ENCODE measurements around the gene DDN. TPM values are rescaled to one million over a fixed set of nuclear protein-coding genes. Genes with fewer than 3 reads are reported as not detected.

DDN gene
- total and polyA plus RNA-seq, 2 donors (not counting 1 experiment from before 2014, with no cell fraction given), result 0.10 to 0.75 TPM

GRCh38 chr12:49026101-49026500, 26.9 kb upstream of the DDN start:
- Histone ChIP-seq H3K4me1 (ENCODE audit: control insufficient read depth in 2 of 2, insufficient read depth in 2 of 2, low read length in 2 of 2) (no peaks in the 10 kb centered on the region), H3K9me3 (ENCODE audit: control extremely low read depth in 1 of 3, control insufficient read depth in 2 of 3, insufficient read depth in 1 of 3, low read length in 2 of 3) (no peaks in the 10 kb centered on the region), H3K36me3 (replicated peaks in 1 of 2; ENCODE audit: control extremely low read depth in 1 of 2, control insufficient read depth in 1 of 2, extremely low read depth in 1 of 2, insufficient read depth in 2 of 2, low read length in 1 of 2) (peaks cover 2 to 80% of the 10 kb centered on the region in 2 experiments), H2AFZ (ENCODE audit: insufficient read depth, low read depth, low read length, poor library complexity, severe bottlenecking) (no peak overlapping the region), H3K4me3 (ENCODE audit: control extremely low read depth in 1 of 5, extremely low read depth in 1 of 5, insufficient read depth in 1 of 5, low read depth in 2 of 5, low read length in 4 of 5) (no peak overlapping the region), H3K4me2 (replicated peaks; ENCODE audit: low read depth, low read length, poor library complexity, severe bottlenecking) (no peak overlapping the region), H4K20me1 (ENCODE audit: control insufficient read depth, insufficient read depth, low read length, poor library complexity, severe bottlenecking) (peaks cover 4% of the 10 kb centered on the region), H3K79me2 (ENCODE audit: control insufficient read depth, insufficient read depth, low read length) (peaks cover 15% of the 10 kb centered on the region), H3K27me3 (replicated peaks in 1 of 4; ENCODE audit: control extremely low read depth in 1 of 4, control insufficient read depth in 3 of 4, insufficient read depth in 4 of 4, low read length in 3 of 4) (no peaks in the 10 kb centered on the region), H3K9ac (ENCODE audit: low read length) (no peak overlapping the region), H3K27ac (ENCODE audit: low read length in 2 of 2) (no peak overlapping the region)
- Mint-ChIP-seq H3K27me3 (no peaks in the 10 kb centered on the region), H3K4me1 (no peaks in the 10 kb centered on the region), H3K9me3 (ENCODE audit: insufficient read depth) (no peaks in the 10 kb centered on the region), H3K27ac (no peak overlapping the region), H3K4me3 (no peak overlapping the region)
- ChIA-PET CTCF (interaction anchor here (2.2 kb wide), 1 partner anchor 29 kb away, joined by 6 read pairs; no protein-coding TSS in a partner anchor), POLR2A (no interaction called here)
- 98% methylated on average over 21 of the region's 21 CpGs for WGBS (ENCODE audit: insufficient coverage)
- no peak for ATAC-seq (ENCODE audit: low read depth)
- intact Hi-C loops (cut with micrococcal nuclease), result no loop called here
- no peak for DNase-seq
- TF ChIP-seq, protein P1, sequence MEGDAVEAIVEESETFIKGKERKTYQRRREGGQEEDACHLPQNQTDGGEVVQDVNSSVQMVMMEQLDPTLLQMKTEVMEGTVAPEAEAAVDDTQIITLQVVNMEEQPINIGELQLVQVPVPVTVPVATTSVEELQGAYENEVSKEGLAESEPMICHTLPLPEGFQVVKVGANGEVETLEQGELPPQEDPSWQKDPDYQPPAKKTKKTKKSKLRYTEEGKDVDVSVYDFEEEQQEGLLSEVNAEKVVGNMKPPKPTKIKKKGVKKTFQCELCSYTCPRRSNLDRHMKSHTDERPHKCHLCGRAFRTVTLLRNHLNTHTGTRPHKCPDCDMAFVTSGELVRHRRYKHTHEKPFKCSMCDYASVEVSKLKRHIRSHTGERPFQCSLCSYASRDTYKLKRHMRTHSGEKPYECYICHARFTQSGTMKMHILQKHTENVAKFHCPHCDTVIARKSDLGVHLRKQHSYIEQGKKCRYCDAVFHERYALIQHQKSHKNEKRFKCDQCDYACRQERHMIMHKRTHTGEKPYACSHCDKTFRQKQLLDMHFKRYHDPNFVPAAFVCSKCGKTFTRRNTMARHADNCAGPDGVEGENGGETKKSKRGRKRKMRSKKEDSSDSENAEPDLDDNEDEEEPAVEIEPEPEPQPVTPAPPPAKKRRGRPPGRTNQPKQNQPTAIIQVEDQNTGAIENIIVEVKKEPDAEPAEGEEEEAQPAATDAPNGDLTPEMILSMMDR (IDR thresholded peaks at IDR 0.05), result no peak
- no peak for TF ChIP-seq EZH2 (IDR thresholded peaks at IDR 0.05; ENCODE audit: borderline replicate concordance, insufficient read depth, low read depth, low read length, poor library complexity, severe bottlenecking)

DNA sequence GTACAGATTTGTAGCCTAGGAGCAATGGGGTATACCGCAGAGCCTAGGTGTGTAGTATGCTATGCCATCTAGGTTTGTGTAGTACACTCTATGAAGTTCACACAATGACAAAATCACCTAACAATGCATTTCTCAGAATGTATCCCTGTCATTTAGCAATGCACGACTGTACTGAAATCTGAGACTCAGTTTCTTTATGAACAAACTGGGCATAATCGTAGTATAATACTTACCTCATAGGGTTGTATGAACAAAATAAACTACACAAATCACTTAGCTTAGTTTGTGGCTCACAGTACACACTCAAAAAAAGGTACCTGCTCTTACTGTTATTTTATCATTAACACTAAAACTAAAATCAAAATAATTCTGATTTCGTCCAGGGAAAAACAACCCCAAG, 26.3 kb upstream of the DDN start:
- 86% methylated on average over 2 of the region's 4 CpGs for WGBS (ENCODE audit: insufficient coverage)
- ATAC-seq (ENCODE audit: low read depth), result no peak
- no peak overlapping the region for H3K4me2 ChIP-seq (replicated peaks; ENCODE audit: low read depth, low read length, poor library complexity, severe bottlenecking)
- H3K4me3 ChIP-seq (ENCODE audit: control extremely low read depth in 1 of 5, extremely low read depth in 1 of 5, insufficient read depth in 1 of 5, low read depth in 2 of 5, low read length in 4 of 5), result no peak overlapping the region
- peaks cover 15% of the 10 kb centered on the region for H3K79me2 ChIP-seq (ENCODE audit: control insufficient read depth, insufficient read depth, low read length)
- no peaks in the 10 kb centered on the region for H3K4me1 ChIP-seq (ENCODE audit: control insufficient read depth in 2 of 2, insufficient read depth in 2 of 2, low read length in 2 of 2)
- H3K9ac ChIP-seq (ENCODE audit: low read length), result no peak overlapping the region
- no peak overlapping the region for H2AFZ ChIP-seq (ENCODE audit: insufficient read depth, low read depth, low read length, poor library complexity, severe bottlenecking)
- Mint-ChIP-seq H3K9me3 (ENCODE audit: insufficient read depth) (no peaks in the 10 kb centered on the region), H3K4me3 (no peak overlapping the region), H3K4me1 (no peaks in the 10 kb centered on the region), H3K27me3 (no peaks in the 10 kb centered on the region), H3K27ac (no peak overlapping the region)
- no peaks in the 10 kb centered on the region for H4K20me1 ChIP-seq (ENCODE audit: control insufficient read depth, insufficient read depth, low read length, poor library complexity, severe bottlenecking)
- H3K27ac ChIP-seq (ENCODE audit: low read length in 2 of 2), result no peak overlapping the region
- intact Hi-C loops (cut with micrococcal nuclease), result no loop called here
- no peaks in the 10 kb centered on the region for H3K9me3 ChIP-seq (ENCODE audit: control extremely low read depth in 1 of 3, control insufficient read depth in 2 of 3, insufficient read depth in 1 of 3, low read length in 2 of 3)
- DNase-seq, result no peak
- no peak for TF ChIP-seq EZH2 (IDR thresholded peaks at IDR 0.05; ENCODE audit: borderline replicate concordance, insufficient read depth, low read depth, low read length, poor library complexity, severe bottlenecking)
- TF ChIP-seq, protein P1 (IDR thresholded peaks at IDR 0.05), result no peak
- CTCF ChIA-PET, result interaction anchor here (1.2 to 2.2 kb wide), 2 partner anchors 18 to 29 kb away, joined by 3 to 6 read pairs; no protein-coding TSS in a partner anchor
- no peaks in the 10 kb centered on the region for H3K27me3 ChIP-seq (replicated peaks in 1 of 4; ENCODE audit: control extremely low read depth in 1 of 4, control insufficient read depth in 3 of 4, insufficient read depth in 4 of 4, low read length in 3 of 4)
- POLR2A ChIA-PET, result no interaction called here
- peaks cover 2 to 80% of the 10 kb centered on the region in 2 experiments for H3K36me3 ChIP-seq (replicated peaks in 1 of 2; ENCODE audit: control extremely low read depth in 1 of 2, control insufficient read depth in 1 of 2, extremely low read depth in 1 of 2, insufficient read depth in 2 of 2, low read length in 1 of 2)

All from B cell (primary cell).